ENCODE data around the gene FABP3.

DNA sequence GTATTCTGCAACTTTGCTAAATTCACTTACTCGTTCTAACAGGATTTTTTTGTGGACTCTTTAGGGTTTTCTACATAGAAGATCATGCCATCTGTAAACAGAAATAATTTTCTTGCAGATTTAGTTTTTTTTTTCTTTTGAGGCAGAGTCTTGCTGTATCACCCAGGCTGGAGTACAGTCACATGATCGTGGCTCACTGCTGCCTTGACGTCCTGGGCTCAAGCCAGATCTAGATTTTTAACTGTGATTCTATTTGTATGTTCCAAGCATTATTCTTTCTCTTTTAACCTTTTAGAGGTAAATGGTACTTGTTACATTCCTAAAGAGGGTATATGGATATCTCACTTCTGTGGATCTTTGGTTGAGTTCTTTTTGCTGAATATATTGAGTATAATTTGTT, 18.6 kb downstream of the FABP3 start:
- TF ChIP-seq, protein P1, sequence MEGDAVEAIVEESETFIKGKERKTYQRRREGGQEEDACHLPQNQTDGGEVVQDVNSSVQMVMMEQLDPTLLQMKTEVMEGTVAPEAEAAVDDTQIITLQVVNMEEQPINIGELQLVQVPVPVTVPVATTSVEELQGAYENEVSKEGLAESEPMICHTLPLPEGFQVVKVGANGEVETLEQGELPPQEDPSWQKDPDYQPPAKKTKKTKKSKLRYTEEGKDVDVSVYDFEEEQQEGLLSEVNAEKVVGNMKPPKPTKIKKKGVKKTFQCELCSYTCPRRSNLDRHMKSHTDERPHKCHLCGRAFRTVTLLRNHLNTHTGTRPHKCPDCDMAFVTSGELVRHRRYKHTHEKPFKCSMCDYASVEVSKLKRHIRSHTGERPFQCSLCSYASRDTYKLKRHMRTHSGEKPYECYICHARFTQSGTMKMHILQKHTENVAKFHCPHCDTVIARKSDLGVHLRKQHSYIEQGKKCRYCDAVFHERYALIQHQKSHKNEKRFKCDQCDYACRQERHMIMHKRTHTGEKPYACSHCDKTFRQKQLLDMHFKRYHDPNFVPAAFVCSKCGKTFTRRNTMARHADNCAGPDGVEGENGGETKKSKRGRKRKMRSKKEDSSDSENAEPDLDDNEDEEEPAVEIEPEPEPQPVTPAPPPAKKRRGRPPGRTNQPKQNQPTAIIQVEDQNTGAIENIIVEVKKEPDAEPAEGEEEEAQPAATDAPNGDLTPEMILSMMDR (conservative IDR thresholded peaks at IDR 0.05; ENCODE audit: low read depth in 2 of 2), result no peak
- TF ChIP-seq STAT1 (IDR thresholded peaks at IDR 0.05; ENCODE audit: unreplicated experiment) (no peak), JUNB (IDR thresholded peaks at IDR 0.05; ENCODE audit: unreplicated experiment) (no peak), POLR2AphosphoS5 (IDR thresholded peaks at IDR 0.05; ENCODE audit: low read depth) (no peak)
- TF ChIP-seq, protein P2, sequence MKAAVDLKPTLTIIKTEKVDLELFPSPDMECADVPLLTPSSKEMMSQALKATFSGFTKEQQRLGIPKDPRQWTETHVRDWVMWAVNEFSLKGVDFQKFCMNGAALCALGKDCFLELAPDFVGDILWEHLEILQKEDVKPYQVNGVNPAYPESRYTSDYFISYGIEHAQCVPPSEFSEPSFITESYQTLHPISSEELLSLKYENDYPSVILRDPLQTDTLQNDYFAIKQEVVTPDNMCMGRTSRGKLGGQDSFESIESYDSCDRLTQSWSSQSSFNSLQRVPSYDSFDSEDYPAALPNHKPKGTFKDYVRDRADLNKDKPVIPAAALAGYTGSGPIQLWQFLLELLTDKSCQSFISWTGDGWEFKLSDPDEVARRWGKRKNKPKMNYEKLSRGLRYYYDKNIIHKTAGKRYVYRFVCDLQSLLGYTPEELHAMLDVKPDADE (IDR thresholded peaks at IDR 0.05), result no peak
- TF ChIP-seq, protein P3, sequence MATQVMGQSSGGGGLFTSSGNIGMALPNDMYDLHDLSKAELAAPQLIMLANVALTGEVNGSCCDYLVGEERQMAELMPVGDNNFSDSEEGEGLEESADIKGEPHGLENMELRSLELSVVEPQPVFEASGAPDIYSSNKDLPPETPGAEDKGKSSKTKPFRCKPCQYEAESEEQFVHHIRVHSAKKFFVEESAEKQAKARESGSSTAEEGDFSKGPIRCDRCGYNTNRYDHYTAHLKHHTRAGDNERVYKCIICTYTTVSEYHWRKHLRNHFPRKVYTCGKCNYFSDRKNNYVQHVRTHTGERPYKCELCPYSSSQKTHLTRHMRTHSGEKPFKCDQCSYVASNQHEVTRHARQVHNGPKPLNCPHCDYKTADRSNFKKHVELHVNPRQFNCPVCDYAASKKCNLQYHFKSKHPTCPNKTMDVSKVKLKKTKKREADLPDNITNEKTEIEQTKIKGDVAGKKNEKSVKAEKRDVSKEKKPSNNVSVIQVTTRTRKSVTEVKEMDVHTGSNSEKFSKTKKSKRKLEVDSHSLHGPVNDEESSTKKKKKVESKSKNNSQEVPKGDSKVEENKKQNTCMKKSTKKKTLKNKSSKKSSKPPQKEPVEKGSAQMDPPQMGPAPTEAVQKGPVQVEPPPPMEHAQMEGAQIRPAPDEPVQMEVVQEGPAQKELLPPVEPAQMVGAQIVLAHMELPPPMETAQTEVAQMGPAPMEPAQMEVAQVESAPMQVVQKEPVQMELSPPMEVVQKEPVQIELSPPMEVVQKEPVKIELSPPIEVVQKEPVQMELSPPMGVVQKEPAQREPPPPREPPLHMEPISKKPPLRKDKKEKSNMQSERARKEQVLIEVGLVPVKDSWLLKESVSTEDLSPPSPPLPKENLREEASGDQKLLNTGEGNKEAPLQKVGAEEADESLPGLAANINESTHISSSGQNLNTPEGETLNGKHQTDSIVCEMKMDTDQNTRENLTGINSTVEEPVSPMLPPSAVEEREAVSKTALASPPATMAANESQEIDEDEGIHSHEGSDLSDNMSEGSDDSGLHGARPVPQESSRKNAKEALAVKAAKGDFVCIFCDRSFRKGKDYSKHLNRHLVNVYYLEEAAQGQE (IDR thresholded peaks at IDR 0.05; ENCODE audit: unreplicated experiment), result no peak
